ENCODE data around the gene NUP160.
"Not testable (repeated sequence)": the region's sequence is repeated elsewhere in the genome, so short reads cannot be mapped to it uniquely, and the experiment has no call there.

Gene NUP160

DNA sequence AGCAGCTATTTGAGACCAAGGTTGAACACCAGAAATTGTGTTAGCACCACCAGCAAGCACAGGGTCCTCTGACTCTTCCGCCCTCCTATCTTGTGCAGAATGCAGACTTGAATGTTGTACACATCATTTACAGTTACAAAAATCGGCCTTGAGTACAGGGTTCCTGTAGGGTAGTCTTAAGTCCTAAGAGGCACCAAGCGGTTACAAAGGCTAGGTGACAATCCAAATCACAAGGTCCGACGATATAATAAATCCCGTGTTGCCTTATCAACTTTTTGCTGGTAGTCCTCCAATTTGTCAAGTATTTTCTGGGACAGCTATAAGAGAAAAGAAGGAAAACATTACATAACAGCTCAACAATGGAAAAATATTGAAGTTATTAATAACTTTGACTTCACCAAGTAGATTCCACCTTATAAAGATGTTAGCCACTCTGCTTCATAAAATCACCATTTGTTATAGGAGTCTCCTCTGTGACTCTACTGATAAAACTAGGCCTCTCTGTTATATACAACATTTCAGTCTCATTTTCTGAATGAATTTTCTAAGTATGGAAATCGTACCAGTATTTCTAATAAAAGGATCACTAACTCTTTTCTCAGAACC is 69.2 kb downstream of the NUP160 start:
- TF ChIP-seq, protein P1, sequence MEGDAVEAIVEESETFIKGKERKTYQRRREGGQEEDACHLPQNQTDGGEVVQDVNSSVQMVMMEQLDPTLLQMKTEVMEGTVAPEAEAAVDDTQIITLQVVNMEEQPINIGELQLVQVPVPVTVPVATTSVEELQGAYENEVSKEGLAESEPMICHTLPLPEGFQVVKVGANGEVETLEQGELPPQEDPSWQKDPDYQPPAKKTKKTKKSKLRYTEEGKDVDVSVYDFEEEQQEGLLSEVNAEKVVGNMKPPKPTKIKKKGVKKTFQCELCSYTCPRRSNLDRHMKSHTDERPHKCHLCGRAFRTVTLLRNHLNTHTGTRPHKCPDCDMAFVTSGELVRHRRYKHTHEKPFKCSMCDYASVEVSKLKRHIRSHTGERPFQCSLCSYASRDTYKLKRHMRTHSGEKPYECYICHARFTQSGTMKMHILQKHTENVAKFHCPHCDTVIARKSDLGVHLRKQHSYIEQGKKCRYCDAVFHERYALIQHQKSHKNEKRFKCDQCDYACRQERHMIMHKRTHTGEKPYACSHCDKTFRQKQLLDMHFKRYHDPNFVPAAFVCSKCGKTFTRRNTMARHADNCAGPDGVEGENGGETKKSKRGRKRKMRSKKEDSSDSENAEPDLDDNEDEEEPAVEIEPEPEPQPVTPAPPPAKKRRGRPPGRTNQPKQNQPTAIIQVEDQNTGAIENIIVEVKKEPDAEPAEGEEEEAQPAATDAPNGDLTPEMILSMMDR (conservative IDR thresholded peaks at IDR 0.05), result no peak
- TF ChIP-seq ZFX (IDR thresholded peaks at IDR 0.05), result no peak
- H3K27ac ChIP-seq, result no peak overlapping the region

DNA sequence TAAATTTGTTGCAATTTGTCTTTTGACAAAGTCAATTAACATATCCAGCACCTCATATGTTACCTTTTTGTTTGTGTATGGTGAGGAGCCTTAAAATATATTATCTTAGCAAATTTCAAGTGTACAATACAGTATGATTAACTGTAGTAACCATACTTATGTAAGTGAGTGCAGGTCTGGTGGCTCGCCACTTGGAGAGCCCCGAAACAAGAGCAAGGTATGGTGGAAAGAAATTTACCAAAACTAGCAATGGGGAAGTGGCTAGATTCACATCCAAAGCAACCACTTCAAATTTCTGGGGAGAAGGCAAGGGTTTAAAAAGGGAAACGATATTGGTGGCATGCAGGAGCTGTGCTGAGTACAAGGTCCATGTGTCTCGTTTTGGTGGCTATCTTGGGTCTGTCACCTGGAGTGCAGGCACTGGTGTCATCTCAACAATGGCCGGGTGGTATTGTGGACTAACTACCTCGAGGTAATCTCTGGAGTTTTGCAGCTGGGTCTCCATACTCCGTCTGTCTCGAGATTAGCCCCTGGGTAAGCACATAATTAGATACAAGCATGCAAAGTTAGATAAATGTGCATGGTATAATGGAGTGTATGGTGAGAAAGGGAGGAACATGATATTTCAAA is 72.8 kb downstream of the NUP160 start:
- H3K27ac ChIP-seq, result no peak overlapping the region
- TF ChIP-seq ZFX (IDR thresholded peaks at IDR 0.05), result no peak
- TF ChIP-seq, protein P1 (conservative IDR thresholded peaks at IDR 0.05), result no peak

DNA sequence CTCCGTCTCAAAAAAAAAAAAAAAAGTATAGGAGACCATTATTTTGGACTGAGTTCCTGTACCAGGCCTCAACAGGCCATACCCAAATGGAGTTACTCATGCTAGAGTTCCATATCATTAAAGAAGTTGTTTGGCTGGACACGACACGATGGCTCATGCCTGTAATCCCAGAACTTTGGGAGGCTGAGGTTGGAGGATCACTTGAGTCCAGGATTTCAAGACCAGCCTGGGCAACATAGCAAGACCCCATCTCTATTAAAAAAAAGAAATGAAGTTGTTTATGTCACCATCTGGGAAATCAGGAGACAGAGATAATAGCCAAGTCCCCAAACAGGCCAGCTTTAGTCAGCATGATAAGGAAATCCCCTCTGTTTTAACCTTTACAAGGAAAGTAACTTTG is 74.3 kb downstream of the NUP160 start:
- TF ChIP-seq ZFX (IDR thresholded peaks at IDR 0.05), result no peak
- no peak overlapping the region for H3K27ac ChIP-seq

DNA sequence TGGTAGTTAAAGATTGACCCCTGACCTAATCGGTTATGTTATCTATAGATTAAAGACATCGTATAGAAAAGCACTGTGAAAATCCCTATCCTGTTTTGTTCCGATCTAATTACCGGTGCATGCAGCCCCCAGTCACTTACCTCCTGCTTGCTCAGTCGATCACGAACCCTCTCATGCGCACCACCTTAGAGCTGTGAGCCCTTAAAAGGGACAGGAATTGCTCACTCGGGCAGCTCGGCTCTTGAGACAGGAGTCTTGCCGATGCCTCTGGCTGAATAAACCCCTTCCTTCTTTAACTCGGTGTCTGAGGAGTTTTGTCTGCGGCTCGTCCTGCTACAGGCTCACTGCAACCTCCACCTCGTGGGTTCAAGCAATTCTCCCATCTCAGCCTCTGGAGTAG is 78.6 kb downstream of the NUP160 start:
- not testable (repeated sequence) for H3K27ac ChIP-seq

DNA sequence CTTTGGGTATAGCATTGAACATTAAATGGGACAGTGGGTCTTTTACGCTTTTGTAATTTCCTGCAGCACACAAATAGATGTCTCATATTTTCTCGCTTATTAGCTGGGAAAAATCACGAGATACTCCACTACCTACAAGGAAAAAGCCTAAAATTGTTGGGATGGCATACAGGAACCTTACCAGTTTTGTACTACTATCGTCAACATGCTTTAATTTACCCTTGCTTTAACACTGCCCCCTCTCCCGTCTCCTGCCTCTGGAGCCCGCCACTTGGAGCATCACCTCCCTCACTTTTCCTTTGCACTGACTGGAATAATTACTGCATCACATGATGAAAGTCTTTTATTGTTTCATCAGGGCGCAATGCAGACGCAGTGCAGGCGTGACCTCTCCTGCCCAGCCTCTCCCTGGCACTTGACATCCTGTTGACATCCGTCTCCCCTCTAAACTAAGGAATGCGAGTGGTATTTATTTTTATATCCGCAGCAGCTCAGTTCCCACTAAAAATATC is 80.0 kb downstream of the NUP160 start:
- peak overlapping the region; percentile 99 for H3K27ac ChIP-seq
- TF ChIP-seq ZFX (IDR thresholded peaks at IDR 0.05), result no peak
- TF ChIP-seq, protein P1 (conservative IDR thresholded peaks at IDR 0.05), result no peak

DNA sequence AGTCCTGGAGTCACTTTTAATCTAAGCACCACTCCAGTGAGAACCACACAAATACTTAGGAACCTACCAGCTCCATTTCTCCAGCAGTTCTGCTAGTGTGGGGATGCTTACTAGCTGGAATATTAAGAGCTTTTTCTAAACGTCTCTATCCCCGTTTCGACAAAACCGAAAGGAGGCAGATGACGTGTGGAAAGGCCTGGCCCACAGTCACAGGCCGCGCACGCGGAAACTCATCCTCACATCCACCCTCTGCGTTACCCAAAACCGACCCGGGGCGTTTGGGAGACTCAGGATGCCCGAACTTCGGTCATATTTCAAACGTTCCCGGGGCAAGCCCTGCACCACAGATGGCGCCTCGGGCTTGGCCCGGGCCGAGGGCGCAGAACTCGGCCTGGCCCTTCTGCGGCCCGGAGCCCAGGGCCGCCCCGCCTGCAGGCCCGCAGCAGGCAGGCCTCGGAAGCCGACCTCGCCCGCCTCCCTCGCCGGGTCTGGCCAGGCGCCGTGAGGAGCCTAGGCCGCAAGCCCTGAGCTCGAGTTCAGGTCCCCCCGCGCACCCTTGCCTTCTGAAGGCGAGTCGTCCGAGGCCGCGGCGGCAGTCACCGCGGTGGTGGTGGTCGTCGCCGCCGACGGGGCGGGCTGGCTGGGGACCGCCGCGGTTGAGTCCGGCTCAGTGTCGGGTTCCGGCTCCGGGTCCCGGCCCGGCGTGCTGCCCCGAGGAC is 81.5 kb downstream of the NUP160 start:
- H3K27ac ChIP-seq, result peak overlapping the region; percentile 99
- TF ChIP-seq ZFX (IDR thresholded peaks at IDR 0.05), result peak; percentile 100
- TF ChIP-seq, protein P1 (conservative IDR thresholded peaks at IDR 0.05), result no peak

DNA sequence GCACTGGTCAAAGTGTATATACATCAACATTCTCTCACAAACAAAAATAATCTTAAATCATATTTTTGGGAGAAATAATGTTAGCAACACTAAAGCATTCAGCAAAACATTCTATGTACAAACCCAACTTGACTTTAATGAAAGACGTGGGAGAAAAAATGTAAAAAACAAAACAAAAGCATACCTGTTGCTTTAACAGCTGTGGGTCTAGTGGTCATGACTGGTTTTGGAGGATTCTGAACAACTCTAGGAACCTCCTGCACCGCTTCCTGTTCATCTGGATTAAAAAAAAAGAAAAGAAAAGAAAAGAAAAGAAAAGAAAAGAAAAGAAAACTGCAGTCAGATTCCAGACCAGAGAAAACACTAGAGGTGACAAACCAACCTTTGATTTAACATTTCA is 83.1 kb downstream of the NUP160 start:
- TF ChIP-seq, protein P1 (conservative IDR thresholded peaks at IDR 0.05), result no peak
- no peak for TF ChIP-seq ZFX (IDR thresholded peaks at IDR 0.05)
- peak overlapping the region; percentile 99; the same call in 1 of the 2 replicates for H3K27ac ChIP-seq

DNA sequence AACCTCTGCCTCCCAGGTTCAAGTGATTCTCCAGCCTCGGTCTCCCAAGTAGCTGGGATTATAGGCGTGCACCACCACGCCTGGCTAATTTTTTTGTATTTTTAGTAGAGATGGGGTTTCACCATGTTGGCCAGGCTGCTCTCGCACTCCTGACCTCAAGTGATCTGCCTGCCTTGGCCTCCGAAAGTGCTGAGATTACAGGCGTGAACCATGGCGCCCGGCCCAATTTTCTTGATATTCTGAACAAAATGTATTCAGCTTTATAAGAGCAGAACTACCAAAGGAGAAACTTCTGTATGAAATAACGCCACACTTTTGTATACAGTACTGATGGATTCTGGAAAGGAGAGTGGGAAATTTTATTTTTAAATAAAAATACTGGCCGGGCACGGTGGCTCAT is 88.9 kb downstream of the NUP160 start:
- not testable (repeated sequence) for H3K27ac ChIP-seq

DNA sequence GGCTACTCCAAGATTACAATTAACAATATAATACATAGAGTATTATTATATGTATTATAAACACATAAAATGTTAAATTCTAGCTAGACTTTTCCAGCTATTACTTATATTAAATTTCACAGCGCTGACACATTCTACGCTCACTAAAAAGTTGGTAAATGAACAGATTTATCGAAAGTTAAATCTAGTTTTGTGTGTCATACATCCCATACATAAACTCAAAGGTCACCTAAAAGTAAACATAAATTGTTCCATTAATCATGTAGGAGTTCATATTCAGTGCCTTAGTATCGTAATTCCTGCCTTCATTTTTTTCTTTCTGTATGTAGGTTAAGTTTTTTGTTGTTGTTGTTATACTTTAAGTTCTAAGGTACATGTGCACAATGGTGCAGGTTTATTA is 91.9 kb downstream of the NUP160 start:
- no peak overlapping the region for H3K27ac ChIP-seq
- TF ChIP-seq, protein P1 (conservative IDR thresholded peaks at IDR 0.05), result no peak
- no peak for TF ChIP-seq ZFX (IDR thresholded peaks at IDR 0.05)

Measured in C4-2B (cell line).